Activated B cell treated with CpG ODN at 0.5 μM for 24 hours (primary cell): ENCODE measurements around the gene PCDH9. TPM values are rescaled to one million over a fixed set of nuclear protein-coding genes. Genes with fewer than 3 reads are reported as not detected.

Source experiments
- ATAC-seq: fragments of 200-7000 bp; cut with Tn5 transposase; one replicate; pipeline ENCODE4 v1.10.0; 2021; ENCODE audit warnings: low read depth, mild to moderate bottlenecking, moderate library complexity
- CTCF ChIA-PET: fragments of 350-600 bp; sonication (Branson Sonifier 250); formaldehyde crosslinking; loops from one replicate; lab custom pipeline; 2021; ENCODE audit warnings: antibody characterized with exemption; lab: Charles Lee
- POLR2A ChIA-PET: fragments of 350-600 bp; sonication (Branson Sonifier 250); formaldehyde crosslinking; loops from one replicate; lab custom pipeline; 2021; ENCODE audit warnings: antibody characterized with exemption; lab: Charles Lee
- DNase-seq: peaks from one replicate; pipeline ENCODE4 v3.0.0; 2022
- H3K27ac Mint-ChIP-seq: one replicate; pipeline ENCODE4 v1.8.0; 2020; ENCODE audit warnings: mixed read lengths
- H3K27me3 Mint-ChIP-seq: one replicate; pipeline ENCODE4 v1.8.0; 2021; ENCODE audit warnings: mixed read lengths
- H3K36me3 Mint-ChIP-seq: one replicate; pipeline ENCODE4 v1.8.0; 2021; ENCODE audit warnings: low read depth, mixed read lengths
- H3K4me1 Mint-ChIP-seq: one replicate; pipeline ENCODE4 v1.8.0; 2021; ENCODE audit warnings: mixed read lengths
- H3K4me3 Mint-ChIP-seq: one replicate; pipeline ENCODE4 v1.8.0; 2020; ENCODE audit warnings: mild to moderate bottlenecking, mixed read lengths
- H3K9me3 Mint-ChIP-seq: one replicate; pipeline ENCODE4 v1.8.0; 2020; ENCODE audit warnings: mixed read lengths
- intact Hi-C: fragments of 100-400 bp; cut with micrococcal nuclease; formaldehyde crosslinking; loops from one replicate; pipeline ENCODE4 v1.15.1; 2024
- total RNA-seq: library from RNA; stranded (reverse); gene quantifications from 2 replicates; pipeline ENCODE4 v1.2.3, GENCODE V29; 2022
- TF ChIP-seq, protein P1 (sequence below): fragments of 200-600 bp; IDR thresholded peaks from one replicate; pipeline ENCODE4 v1.8.0; 2022; ENCODE audit warnings: antibody characterized with exemption, mild to moderate bottlenecking

PCDH9 gene
- total RNA-seq, 1 donor from 2014 or later, result 6.4 TPM

DNA sequence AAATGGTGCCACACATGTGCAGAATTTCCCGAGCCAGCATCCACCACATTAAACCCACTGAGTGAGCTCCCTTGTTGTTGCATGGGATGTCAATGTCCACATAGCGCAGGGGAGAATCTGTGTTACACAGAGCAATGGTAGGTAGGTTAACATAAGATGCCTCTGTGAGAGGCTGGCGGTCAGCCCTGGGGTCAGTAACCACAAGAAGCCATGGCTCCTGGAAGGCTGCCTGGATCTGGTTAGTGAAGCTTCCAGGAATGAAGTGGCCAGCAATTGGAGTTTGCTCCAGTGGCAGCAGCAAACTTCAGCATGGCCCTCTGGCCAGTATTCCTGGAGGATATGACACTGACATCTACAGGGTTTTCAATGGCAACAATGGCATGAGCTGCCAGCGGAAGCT, 37.0 kb upstream of the PCDH9 start:
- H3K4me3 Mint-ChIP-seq, result no peak overlapping the region
- TF ChIP-seq, protein P1, sequence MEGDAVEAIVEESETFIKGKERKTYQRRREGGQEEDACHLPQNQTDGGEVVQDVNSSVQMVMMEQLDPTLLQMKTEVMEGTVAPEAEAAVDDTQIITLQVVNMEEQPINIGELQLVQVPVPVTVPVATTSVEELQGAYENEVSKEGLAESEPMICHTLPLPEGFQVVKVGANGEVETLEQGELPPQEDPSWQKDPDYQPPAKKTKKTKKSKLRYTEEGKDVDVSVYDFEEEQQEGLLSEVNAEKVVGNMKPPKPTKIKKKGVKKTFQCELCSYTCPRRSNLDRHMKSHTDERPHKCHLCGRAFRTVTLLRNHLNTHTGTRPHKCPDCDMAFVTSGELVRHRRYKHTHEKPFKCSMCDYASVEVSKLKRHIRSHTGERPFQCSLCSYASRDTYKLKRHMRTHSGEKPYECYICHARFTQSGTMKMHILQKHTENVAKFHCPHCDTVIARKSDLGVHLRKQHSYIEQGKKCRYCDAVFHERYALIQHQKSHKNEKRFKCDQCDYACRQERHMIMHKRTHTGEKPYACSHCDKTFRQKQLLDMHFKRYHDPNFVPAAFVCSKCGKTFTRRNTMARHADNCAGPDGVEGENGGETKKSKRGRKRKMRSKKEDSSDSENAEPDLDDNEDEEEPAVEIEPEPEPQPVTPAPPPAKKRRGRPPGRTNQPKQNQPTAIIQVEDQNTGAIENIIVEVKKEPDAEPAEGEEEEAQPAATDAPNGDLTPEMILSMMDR, result no peak
- intact Hi-C loops, result no loop called here
- H3K27ac Mint-ChIP-seq, result no peak overlapping the region
- ChIA-PET POLR2A (no interaction called here), CTCF (no interaction called here)
- no peak for ATAC-seq
- H3K27me3 Mint-ChIP-seq, result no peaks in the 10 kb centered on the region
- no peaks in the 10 kb centered on the region for H3K4me1 Mint-ChIP-seq
- no peaks in the 10 kb centered on the region for H3K9me3 Mint-ChIP-seq
- DNase-seq, result no peak
- no peaks in the 10 kb centered on the region for H3K36me3 Mint-ChIP-seq

DNA sequence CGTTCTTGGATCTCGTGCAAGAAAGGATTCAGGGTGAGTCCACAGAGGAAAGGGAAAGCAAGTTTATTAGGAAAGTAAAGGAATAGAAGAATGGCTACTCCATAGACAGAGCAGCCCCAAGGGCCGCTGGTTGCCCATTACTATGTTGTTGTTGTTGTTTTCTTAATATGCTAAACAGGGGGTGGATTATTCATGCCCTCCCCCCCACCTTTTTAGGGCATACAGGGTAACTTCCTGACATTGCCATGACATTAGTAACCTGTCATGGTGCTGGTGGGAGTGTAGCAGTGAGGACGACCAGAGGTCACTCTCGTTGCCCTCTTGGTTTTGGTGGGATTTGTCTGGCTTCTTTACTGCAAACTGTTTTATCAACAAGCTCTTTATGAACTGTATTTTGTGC, 29.1 kb upstream of the PCDH9 start:
- Mint-ChIP-seq H3K9me3 (no peaks in the 10 kb centered on the region), H3K4me3 (no peak overlapping the region), H3K4me1 (no peaks in the 10 kb centered on the region), H3K27me3 (no peaks in the 10 kb centered on the region), H3K27ac (no peak overlapping the region), H3K36me3 (no peaks in the 10 kb centered on the region)
- no peak for ATAC-seq
- POLR2A ChIA-PET, result no interaction called here
- CTCF ChIA-PET, result no interaction called here
- TF ChIP-seq, protein P1, result no peak
- intact Hi-C loops, result no loop called here
- DNase-seq, result no peak

DNA sequence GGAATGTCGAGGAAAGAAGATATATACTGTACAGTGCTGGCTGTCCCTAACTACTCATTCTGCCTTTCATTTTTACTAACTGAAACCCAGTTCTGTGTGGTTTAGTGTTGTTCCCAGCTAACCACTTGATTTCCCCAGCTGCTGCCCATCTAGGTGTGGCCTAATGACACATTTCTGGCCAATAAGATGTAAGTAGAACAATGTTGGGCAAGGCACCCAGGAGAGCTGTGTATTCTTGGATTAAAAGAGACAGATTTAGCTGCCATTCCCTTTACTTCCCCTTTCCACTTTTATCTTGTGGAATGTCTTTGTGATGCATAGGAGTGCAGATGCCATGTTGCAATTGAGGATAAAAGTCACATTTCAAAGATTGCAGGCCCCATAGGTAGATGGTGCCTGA, 28.3 kb upstream of the PCDH9 start:
- ChIA-PET POLR2A (no interaction called here), CTCF (no interaction called here)
- Mint-ChIP-seq H3K9me3 (no peaks in the 10 kb centered on the region), H3K36me3 (no peaks in the 10 kb centered on the region), H3K4me1 (no peaks in the 10 kb centered on the region), H3K27me3 (no peaks in the 10 kb centered on the region), H3K4me3 (no peak overlapping the region), H3K27ac (no peak overlapping the region)
- intact Hi-C loops, result no loop called here
- TF ChIP-seq, protein P1, result no peak
- DNase-seq (no peak), ATAC-seq (no peak)

DNA sequence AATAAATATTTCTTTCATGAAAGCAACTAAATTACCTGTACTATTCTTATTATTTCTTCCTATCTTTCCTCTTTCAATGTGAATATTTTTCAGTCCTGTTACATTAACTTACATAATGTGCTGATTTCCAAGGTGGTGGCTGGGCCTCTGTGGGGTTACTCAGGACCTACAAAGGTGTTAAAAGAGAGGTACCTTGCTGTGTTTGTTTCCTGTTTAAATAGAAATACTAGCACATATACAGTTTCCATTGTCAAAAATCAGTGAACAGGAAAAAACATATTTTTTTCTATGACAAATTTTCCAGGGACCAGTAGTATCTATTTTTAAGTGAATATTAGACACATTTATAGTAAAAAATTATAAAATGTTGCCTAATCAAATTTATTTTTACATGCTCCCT, 8.7 kb upstream of the PCDH9 start:
- no peak for ATAC-seq
- Mint-ChIP-seq H3K4me1 (no peaks in the 10 kb centered on the region), H3K27ac (no peak overlapping the region), H3K27me3 (no peaks in the 10 kb centered on the region), H3K9me3 (no peaks in the 10 kb centered on the region), H3K36me3 (no peaks in the 10 kb centered on the region), H3K4me3 (no peak overlapping the region)
- DNase-seq, result no peak
- intact Hi-C loops, result loop anchor here (1.0 to 5.0 kb wide), 5 partner anchors 552 to 1583 kb away; no protein-coding TSS in a partner anchor
- ChIA-PET CTCF (interaction anchor here (1.2 to 2.6 kb wide), 4 partner anchors 10 to 1312 kb away, joined by 4 to 12 read pairs (median 5); no protein-coding TSS in a partner anchor), POLR2A (no interaction called here)
- TF ChIP-seq, protein P1, result no peak

DNA sequence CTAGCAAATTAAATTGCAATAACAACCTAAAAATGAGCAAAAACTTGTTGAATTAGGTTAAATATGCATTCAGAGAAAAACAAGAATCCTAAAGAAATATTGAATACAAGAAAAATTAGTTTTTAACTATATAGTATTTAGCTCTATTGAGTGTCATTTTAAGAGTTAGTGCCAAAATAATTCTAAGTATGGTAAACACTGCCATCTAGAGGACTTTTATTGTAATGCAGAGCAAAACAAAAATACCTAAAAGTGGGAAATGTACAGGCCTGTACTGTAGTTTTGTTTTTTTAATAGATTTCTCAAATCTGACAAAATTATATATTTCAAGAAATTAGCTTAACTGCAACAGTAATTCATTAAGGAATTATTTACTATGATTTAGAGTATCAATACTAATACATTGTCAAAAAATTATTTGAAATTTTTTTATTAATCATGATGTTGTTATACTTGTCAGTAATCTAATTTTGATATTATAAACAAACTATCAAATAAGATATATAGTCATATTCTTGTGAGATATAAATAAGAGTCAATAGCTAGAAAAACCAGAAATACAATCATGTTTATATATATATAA, 8.2 kb upstream of the PCDH9 start:
- CTCF ChIA-PET, result interaction anchor here (1.2 to 2.6 kb wide), 4 partner anchors 9 to 1312 kb away, joined by 4 to 12 read pairs (median 5); no protein-coding TSS in a partner anchor
- H3K4me1 Mint-ChIP-seq, result no peaks in the 10 kb centered on the region
- no peak overlapping the region for H3K27ac Mint-ChIP-seq
- DNase-seq (no peak), ATAC-seq (peak; percentile 68)
- H3K9me3 Mint-ChIP-seq, result no peaks in the 10 kb centered on the region
- H3K36me3 Mint-ChIP-seq, result no peaks in the 10 kb centered on the region
- intact Hi-C loops, result loop anchor here (1.0 to 5.0 kb wide), 5 partner anchors 551 to 1582 kb away; no protein-coding TSS in a partner anchor
- H3K4me3 Mint-ChIP-seq, result no peak overlapping the region
- POLR2A ChIA-PET, result no interaction called here
- TF ChIP-seq, protein P1, result peak; percentile 82
- no peaks in the 10 kb centered on the region for H3K27me3 Mint-ChIP-seq
